ENCODE results near the gene DEXI. TPM values are rescaled to one million over a fixed set of nuclear protein-coding genes. Genes with fewer than 3 reads are reported as not detected.

Gene DEXI
- total RNA-seq, 1 experiment from 2014 or later, result 28.3 TPM

GRCh38 chr16:10885246-10885645, 57.0 kb downstream of the DEXI start:
- Histone ChIP-seq H3K27me3 (ENCODE audit: insufficient read depth, low read length) (no peaks in the 10 kb centered on the region), H2AK5ac (ENCODE audit: insufficient read length, low read length) (no peak overlapping the region), H3K4ac (ENCODE audit: low read depth, low read length) (no peak overlapping the region), H3K79me2 (ENCODE audit: insufficient read depth, low read length) (no peaks in the 10 kb centered on the region), H3K27ac (ENCODE audit: insufficient read length, low read depth, low read length) (no peak overlapping the region), H3K79me1 (ENCODE audit: insufficient read depth, low read depth, low read length, poor library complexity, severe bottlenecking) (no peaks in the 10 kb centered on the region), H3K23ac (ENCODE audit: insufficient read length, low read depth, low read length) (no peak overlapping the region), H3K4me1 (ENCODE audit: insufficient read depth, low read length) (no peaks in the 10 kb centered on the region), H2AFZ (ENCODE audit: low read length) (no peak overlapping the region), H3K9me3 (ENCODE audit: control insufficient read depth, low read depth, low read length) (no peaks in the 10 kb centered on the region), H3K4me2 (ENCODE audit: insufficient read depth, insufficient read length, low read length) (no peak overlapping the region), H2BK5ac (ENCODE audit: insufficient read length, low read length) (no peak overlapping the region), H4K5ac (ENCODE audit: insufficient read length, low read depth, low read length) (no peak overlapping the region), H3K14ac (ENCODE audit: insufficient read depth, low read length) (no peak overlapping the region), H2BK12ac (ENCODE audit: insufficient read length, low read depth, low read length) (no peak overlapping the region), H4K91ac (ENCODE audit: insufficient read length, low read depth, low read length) (no peak overlapping the region), H3K23me2 (ENCODE audit: insufficient read length, low read depth, low read length, poor library complexity, severe bottlenecking) (no peaks in the 10 kb centered on the region), H3K56ac (ENCODE audit: insufficient read length, low read depth, low read length) (no peak overlapping the region), H2BK15ac (ENCODE audit: low read depth, low read length) (no peak overlapping the region), H3K9ac (ENCODE audit: extremely low read depth, insufficient read length, low read length) (no peak overlapping the region), H3K18ac (ENCODE audit: insufficient read length, low read depth, low read length) (no peak overlapping the region), H3T11ph (ENCODE audit: low read length) (no peak overlapping the region), H4K20me1 (ENCODE audit: control insufficient read depth, insufficient read depth, insufficient read length) (no peaks in the 10 kb centered on the region), H2BK120ac (ENCODE audit: low read depth, low read length, poor library complexity, severe bottlenecking) (no peak overlapping the region), H4K8ac (replicated peaks; ENCODE audit: insufficient read length, low read depth, low read length) (no peak overlapping the region), H2BK20ac (ENCODE audit: low read depth, low read length, poor library complexity, severe bottlenecking) (no peak overlapping the region)
- WGBS (ENCODE audit: extremely low coverage, insufficient read length, low lambda C conversion rate), result no CpG with 5 or more reads among the region's 6 CpGs
- peaks cover 0 to 3% of the 10 kb centered on the region in 2 experiments; a peak in 1 of 5 replicates for H3K9me3 Mint-ChIP-seq
- TF ChIP-seq CTCF (conservative IDR thresholded peaks at IDR 0.05), result no peak
- H3K27ac Mint-ChIP-seq, result no peak overlapping the region
- H3K36me3 Mint-ChIP-seq (ENCODE audit: insufficient read depth in 1 of 3, low read depth in 3 of 3), result no peaks in the 10 kb centered on the region
- H3K4me3 Mint-ChIP-seq, result no peak overlapping the region
- no peak for DNase-seq
- peaks cover 6% of the 10 kb centered on the region for H3K27me3 Mint-ChIP-seq (ENCODE audit: low read depth)
- H3K4me1 Mint-ChIP-seq, result peaks cover 7 to 14% of the 10 kb centered on the region in 2 experiments

Measured in H9 (cell line).